ENCODE measurements around the gene LCOR.
A peak's percentile ranks its signal among the peaks of the same experiment; 100 is the strongest.
"Not testable (repeated sequence)": the region's sequence is repeated elsewhere in the genome, so short reads cannot be mapped to it uniquely, and the experiment has no call there.

The LCOR gene

DNA sequence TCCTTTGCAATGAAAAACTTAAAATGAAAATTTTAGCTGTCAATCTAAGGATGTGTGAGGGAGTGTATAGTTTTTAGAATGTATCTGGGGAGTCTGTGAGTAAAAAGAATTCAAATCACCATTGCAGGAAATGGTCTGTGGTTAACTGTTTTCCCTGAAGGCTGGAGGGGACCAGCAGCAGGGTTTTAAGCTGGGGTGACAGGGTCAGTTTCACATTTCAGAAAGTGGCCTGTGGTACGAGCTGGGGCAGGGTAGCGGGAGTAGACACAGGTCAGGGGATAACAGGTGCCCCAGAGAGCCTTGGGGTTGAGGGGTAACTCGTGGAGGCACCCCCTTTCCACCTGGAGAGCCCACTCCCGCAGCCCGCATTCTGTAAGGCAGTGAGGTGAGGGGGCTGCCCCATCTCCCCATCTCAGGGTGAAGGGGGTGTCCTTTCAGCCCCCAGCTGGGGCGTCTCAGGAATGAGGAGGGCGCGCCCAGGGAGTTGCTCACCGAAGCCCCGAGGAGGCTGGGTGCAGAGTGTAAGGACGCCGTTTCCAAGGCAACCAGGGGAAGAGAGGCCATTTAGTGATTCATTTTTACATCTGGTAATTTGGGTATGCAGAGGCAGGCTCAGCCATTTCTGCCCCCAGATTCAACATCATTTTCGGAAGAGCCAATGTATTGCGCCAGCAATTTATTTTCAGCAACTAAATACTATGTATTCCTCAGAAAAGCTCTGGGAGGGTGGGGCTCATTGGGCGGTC is 184.8 kb downstream of the LCOR start:
- DNase-seq, result no peak

DNA sequence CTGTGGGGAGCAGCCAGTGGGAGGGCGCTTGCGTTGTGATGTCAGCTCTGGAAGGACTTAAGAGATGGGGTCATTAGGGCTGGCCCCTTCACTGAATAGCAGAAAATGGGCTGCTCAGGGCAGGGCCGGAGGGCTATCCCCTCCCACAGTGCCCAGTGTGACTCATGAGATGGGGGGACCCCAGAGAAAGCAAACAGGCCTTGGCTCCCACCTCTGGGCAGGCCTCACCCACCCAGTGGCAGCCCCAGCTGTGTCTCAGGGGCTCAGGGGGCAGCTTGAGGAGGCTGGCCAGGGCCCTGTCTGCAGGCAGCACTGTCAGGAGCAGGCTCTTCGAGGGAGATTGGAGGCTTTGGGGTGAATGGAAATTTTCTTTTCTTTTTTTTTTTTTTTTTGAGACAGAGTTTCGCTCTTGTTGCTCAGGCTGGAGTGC is 185.4 kb downstream of the LCOR start:
- DNase-seq, result no peak

DNA sequence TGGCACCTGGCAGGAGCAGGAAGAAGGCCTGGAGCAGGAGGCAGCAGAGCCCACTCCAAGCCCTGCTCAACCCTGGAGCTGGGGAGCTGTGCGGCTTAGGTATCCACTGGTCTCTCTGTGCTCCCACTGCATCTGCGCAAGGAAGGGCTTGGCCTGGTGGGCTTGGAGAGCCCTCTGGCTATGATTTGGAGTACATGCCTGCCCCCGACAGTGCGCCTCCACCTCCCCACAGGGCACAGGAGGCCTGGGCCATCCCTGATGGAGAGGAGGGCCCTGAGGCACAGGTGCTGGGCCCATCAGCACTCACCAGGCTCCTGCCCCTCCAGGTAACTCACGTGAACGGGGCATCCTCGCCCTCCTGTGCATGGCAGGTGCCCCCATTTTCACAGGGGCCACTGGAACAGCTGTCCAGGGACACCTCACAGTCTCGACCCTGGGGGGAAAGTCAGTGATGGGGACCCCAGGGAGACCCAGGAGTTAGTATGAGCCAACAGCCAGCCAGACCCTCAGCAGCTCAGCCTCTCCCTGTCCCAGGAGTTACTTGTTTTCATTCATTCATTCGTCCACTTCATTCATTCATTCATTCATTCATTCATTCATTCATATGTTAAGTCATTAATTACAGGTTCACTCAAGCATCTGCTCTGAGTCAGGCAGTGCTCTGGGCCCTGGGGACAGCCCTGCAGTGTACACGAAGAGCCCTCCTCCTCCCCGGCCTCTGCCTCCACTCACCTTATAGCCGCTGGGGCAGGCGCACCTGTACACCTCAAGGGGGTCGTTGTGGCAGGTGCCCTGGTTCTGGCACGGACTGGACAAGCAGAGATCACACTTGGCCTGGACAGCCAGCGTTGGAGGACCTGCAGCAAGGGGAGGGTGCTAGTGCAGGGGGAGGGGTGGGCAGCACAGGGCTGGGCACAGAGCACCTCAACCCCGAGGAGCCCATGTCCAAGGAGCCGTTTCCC is 186.4 kb downstream of the LCOR start:
- no peak for DNase-seq

DNA sequence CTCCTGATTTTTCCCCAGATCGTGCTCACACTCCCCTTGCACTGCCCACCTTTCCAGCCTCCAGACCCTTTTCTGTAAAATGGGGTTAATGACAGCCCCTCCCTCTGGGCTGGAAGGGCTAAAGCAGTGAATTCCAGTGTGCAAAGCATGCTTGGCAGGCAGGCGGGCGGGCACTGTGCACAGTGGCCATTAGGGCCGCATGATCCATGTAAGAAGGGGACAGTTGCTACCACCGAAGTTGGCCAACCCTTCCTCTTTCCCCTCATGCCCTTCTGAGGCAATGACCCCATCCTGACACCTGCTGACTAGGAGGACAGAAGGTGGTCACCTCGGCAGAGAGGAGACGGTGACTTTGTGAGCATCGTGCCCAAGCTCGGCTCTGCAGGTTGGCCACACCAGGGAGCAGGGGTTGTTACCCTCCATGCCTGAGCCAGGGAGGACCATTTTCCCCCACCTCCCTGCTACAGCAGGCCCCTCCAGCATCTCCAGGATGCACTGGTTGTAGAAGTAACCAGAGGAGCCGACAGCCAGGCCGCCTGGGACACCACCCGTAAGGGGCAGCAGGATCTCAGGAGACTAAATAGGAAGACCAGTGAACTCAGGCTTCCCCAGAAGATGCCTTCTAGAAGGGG is 187.2 kb downstream of the LCOR start:
- DNase-seq, result no peak

GRCh38 chr10:97020452-97021400 is 188.6 kb downstream of the LCOR start:
- DNase-seq, result no peak

- no peak for DNase-seq
Observed at GRCh38 chr10:97022616-97023015, 190.5 kb downstream of the LCOR start.

- no peak for DNase-seq
Observed at GRCh38 chr10:97023401-97024167, 191.5 kb downstream of the LCOR start.

GRCh38 chr10:97024168-97025073 is 192.3 kb downstream of the LCOR start:
- no peak for DNase-seq

DNA sequence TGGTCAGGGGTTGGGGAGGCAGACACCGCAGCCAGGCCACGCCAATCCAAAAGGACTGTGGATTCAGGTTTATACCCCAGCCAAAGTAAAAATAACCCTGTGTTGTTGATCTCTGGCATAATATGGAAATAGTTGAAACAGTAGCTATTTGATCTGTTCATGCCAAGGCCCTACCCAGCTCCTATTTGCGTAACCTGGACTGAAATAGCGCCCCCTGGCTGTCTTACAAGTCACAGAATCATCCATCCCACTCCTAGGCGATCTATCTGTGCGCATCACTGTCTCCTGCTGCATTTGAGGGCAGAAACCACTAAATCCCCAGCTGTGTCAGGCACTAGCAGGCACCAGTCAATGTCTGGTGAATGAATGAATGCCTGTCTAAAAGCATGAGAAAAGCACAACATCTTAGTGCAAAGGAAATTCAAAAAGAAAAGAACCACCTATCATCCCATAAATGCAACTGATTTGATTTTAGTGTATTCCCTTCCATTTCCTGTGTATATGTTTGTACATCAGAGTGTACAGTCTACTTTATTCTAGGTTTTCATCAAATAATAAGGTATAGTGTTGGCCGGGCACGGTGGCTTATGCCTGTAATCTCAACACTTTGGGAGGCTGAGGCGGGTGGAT is 193.6 kb downstream of the LCOR start:
- DNase-seq, result peak; percentile 71

- DNase-seq, result no peak
Observed at GRCh38 chr10:97028126-97028831, 196.2 kb downstream of the LCOR start.

DNA sequence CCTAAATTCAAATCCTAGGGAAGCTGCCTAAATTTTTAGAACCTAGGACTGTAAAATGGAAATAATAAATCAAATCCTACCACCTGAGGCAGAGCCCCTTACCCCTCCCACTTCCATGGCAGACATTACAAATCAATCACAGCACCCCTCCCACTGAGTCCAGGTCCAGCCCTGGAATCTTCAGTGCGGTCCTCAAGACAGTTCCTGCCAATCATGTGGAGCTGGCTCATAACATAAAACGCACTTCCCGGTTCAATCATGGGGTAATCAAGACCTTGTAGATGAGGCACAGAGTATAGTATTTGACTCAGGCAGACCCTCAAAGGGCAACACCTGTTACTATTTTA is 196.7 kb downstream of the LCOR start:
- DNase-seq, result no peak

- DNase-seq, result no peak
Observed at GRCh38 chr10:97029271-97029670, 197.2 kb downstream of the LCOR start.

DNA sequence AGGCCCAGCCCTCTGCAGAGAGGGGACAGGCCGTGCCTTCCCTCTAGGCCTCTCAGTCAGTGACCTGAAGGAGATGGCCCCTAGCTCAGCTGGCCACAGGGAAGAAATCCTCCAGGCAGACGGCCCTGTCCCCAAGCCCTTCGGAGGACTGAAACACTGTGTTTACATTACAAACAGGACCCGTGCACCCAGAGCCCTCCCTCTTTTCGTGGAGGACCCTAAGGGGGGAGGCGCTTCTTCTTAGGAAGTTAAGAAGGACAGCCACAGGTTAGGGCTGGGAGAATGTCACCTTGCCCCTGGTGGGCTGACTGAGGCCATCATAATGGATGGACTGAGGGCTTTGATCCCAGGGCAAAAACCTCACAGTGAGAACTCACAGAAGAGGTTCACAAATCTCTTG is 198.8 kb downstream of the LCOR start:
- no peak for DNase-seq

DNA sequence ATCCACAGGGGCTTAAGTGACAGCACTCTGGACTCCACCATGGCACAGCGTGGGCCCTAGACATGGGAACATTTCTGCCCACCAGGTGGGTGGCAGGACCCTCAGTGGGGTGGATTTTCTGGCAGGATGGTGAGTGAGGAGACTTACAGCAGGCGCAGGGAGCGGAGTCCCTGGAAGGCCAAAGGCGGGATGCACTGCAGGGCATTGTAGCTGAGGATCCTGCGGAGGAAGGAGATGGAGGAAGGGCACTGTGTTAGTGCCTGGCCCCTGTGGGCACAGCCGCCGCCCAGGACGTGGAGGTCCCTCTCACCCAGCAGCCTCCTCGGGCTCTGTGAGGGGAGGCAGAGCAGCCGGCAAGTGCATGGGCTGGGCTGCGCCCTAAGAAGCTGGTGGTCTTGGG is 199.4 kb downstream of the LCOR start:
- DNase-seq, result peak; percentile 44

GRCh38 chr10:97032624-97033023 is 200.5 kb downstream of the LCOR start:
- DNase-seq, result no peak

GRCh38 chr10:97033841-97034240 is 201.7 kb downstream of the LCOR start:
- not testable (repeated sequence) for DNase-seq

DNA sequence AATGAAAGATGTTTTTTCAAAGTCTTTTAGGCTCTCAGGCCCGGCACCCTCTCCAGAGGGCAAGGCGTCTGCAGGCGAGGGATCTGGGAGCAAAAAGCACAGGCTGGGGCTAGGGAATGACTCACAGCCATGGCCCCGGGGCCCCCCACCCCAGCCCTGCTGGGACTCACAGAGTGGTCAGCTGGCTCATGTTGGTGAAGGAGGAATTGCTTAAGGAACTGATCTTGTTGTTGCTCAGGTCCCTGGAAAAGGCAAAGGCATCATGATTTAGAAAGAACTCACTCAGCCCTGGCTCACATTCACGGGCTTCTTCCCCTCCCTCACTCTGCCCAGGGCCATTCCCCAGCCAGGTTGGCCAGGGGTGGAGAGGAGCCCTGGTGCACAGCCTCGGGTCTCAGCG is 202.2 kb downstream of the LCOR start:
- DNase-seq, result peak; percentile 75

DNA sequence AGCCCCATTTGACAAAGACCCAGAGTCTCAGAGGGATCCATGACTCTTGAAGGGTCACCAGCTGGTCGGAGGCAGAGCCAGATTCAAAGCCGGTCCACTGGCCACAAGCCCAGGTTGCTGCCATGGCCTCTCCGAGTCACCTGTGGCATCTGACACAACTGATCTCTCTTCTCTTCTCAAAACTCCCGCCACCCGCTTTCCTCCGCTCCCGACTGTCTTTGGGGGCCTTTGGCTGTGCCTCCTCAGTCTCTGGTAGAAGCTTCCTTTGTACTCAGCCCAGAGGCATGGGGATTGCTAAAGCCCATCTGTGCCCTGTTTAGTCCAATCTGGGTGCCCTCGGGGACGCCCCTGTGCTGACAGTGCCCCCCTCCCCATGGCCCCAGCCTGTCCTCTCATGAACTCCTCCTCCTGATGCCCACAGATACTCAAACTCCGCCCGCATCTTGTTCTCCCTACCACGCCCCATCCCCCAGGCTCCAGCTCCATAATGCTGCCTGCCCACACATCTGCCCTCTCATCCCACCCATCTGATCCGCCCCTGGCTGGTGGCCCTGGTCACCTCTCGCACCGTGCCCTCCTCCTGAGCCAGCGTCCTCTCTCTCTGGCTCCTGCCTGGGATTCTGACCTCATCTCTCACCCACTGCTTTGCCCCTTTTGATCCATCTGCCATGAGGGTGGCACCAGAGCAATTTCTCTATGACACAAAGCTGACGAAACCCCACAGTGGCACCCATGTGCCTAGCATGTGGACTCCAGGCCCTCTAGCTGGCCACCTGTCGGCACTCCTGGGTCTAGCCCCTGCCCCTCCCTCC is 203.1 kb downstream of the LCOR start:
- DNase-seq, result no peak
